Activated T-helper 1 cell treated with anti-CD3 and anti-CD28 coated beads, Interleukin-12 subunit alpha, Interleukin-12 subunit beta, Interleukin-2, Interleukin-4 antibody, amounts not matched to agents 30 ng/mL and 10 ng/mL and 1 ng/mL, durations not matched to agents 14 hours and 24 hours and 36 hours (primary cell): Measurements from ENCODE around the gene CARD14. TPM values are rescaled to one million over a fixed set of nuclear protein-coding genes. Genes with fewer than 3 reads are reported as not detected.

Experiments used
- total RNA-seq: library from RNA; stranded (reverse); gene quantifications from 2 replicates; pipeline ENCODE4 v1.2.3, GENCODE V29; 2022

CARD14 gene
- total RNA-seq, 1 donor from 2014 or later: not detected

Other genes starting within 250 kb of the CARD14 start
- gene TBC1D16, start 134.2 kb upstream of the CARD14 start, total RNA-seq: 1.8 and 1.9 TPM in 2 replicates
- gene CCDC40, start 133.4 kb upstream of the CARD14 start, total RNA-seq: 0.15 and 0.16 TPM in 2 replicates
- 12.3 and 13.1 TPM in 2 replicates for gene GAA, start 68.4 kb upstream of the CARD14 start, total RNA-seq
- gene EIF4A3, start 22.9 kb upstream of the CARD14 start, total RNA-seq: 179 and 182 TPM in 2 replicates
- 20.1 and 22.2 TPM in 2 replicates for gene SGSH, start 50.3 kb downstream of the CARD14 start, total RNA-seq
- 5.5 and 5.9 TPM in 2 replicates for gene SLC26A11, start 50.4 kb downstream of the CARD14 start, total RNA-seq
- 282 and 290 TPM in 2 replicates for gene RNF213, start 90.8 kb downstream of the CARD14 start, total RNA-seq
- gene ENDOV, start 245.1 kb downstream of the CARD14 start, total RNA-seq: 15.6 and 16.9 TPM in 2 replicates